EL (cell line): ENCODE data around the gene INTS15.
A peak's percentile ranks its signal among the peaks of the same experiment; 100 is the strongest.
"Not testable (repeated sequence)": the region's sequence is repeated elsewhere in the genome, so short reads cannot be mapped to it uniquely, and the experiment has no call there.

ENCODE experiments used
- DNase-seq: peaks from one replicate; pipeline ENCODE4 v3.0.0-alpha.2; 2016

INTS15 gene

DNA sequence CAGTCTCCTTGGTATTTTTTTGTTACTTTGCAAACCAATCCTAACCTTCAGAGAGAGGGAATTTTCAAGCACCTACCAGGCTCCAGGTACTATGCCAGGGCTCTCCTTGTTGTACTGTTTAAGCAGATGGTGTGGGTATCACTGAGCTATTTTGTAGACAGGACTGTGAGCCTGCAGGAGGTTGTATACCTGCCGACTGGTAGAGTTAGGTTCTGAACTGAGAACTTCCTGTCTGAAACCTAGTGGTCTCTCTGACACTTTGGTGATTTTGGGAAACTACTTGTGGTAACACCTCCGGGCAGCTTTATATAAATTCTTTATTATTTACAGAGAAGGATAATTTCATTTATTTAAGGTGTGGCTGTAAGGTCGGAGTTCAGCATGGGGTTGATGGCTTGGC is 30.1 kb downstream of the INTS15 start:
- no peak for DNase-seq

DNA sequence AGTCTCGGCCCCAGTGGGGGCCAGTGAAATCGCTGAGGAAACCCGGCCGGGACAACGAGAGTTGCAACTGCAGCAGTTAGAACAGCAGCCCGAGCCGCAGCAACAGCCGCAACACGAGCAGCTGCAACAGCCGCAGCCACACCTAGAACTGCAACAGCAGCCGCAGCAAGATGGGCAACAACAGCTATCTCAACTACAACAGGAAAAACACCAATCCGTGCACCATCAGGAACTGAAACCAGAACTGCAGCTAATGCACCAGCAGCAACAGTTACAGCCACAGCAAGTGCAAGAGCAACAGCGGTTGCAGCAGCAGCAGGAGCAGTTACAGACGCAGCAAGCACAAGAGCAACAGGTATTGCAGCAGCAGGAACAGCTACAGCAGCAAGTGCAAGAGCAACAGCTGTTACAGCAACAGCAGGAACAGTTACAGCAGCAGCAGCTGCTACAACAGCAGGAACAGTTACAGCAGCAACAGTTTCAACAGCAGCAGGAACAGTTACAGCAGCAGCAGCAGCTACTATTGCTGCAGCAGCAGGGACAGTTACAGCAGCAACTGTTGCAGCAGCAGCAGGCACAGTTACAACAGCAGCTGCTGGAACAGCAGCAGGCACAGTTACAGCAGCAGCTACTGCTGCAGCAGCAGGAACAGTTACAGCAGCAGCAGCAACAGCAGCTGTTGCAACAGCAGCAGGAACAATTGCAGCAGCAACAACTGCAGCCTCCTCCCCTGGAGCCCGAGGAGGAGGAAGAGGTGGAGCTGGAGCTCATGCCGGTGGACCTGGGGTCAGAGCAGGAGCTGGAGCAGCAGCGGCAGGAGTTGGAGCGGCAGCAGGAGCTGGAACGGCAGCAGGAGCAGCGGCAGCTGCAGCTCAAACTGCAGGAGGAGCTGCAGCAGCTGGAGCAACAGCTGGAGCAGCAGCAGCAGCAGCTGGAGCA is 31.6 kb downstream of the INTS15 start:
- no peak for DNase-seq

DNA sequence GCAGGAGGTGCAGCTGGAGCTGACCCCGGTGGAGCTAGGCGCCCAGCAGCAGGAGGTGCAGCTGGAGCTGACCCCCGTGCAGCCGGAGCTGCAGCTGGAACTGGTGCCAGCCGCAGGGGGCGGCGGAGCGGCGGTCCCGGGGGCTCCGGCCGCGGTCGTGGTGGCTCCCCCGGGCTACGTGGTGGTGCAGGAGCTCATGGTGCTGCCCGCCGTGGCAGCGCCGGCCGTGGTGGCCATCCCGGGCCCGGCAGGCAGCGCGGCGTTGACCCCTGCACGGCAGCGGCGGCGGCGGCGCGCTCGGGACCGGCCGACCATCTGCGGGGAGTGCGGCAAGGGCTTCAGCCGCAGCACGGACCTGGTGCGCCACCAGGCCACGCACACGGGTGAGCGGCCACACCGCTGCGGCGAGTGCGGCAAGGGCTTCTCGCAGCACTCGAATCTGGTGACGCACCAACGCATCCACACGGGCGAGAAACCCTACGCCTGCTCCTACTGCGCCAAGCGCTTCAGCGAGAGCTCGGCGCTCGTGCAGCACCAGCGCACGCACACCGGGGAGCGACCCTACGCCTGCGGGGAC is 32.4 kb downstream of the INTS15 start:
- DNase-seq = no peak

DNA sequence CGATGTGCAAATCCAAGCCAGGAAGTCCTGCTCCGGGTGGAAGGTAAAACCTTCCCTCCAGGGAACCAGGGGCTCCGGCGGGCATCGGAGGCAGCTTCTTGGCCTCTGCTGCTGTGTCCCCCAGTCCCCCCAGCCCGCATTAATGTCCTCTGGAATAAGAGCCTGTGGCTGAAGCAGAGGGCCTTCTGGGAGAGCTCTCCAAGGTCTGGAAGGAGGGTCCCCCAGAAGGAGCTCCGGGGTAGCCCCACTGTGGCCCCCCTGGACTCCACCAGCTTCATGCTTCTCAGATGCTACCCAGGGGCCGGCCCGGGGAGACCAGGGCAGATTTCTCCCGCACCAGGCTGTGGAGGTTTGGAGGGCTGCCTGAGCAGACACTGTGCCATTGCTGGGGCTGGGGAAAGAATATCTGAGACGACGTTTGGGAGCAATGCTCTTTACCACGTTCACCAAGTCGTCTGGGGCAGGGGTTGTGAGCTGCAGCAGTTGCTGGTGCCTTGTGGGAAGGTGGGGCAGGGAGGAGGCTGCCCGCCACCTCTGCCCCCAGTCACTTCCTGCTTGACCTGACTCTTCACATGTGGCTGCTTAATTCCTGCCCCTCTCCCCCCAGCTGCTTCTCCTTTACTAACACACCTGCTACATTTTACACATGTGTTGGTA is 33.9 kb downstream of the INTS15 start:
- DNase-seq = no peak

DNA sequence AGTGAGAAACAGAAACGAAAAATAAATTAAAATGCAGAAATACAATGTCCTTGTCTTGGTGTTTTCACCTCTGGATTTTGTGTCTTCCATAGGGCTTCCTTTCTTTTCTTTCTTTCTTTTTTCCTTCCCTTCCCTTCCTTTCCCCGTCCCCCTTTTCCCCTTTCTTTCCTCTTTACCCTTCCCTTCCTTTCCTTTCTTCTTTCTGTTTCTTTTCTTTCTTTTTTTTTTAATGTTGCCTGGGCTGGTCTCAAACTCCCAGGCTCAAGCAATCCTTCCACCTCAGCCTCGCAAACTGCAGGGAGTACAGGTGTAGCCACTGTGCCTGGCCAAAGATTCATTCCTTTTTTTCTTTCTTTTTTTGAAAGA is 34.4 kb downstream of the INTS15 start:
- DNase-seq = no peak

DNA sequence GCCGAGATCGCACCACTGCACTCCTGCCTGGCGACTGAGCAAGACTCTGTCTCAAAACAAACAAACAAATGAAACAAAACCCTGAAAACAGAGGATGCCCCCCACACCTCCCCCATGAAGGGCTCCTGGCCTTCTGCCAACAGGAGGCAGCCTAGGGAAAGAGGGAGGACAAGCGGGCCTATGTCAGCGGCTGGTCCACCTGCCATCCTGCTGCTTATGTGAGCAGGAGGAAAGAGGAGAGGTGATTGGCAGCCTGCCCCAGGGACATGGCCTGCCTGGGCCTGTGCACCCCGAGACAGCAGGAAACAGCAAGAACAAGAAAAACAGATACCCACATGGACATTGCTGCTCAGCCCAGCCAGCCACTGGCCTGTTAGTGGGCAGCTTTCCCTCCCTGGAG is 38.2 kb downstream of the INTS15 start:
- DNase-seq = no peak

DNA sequence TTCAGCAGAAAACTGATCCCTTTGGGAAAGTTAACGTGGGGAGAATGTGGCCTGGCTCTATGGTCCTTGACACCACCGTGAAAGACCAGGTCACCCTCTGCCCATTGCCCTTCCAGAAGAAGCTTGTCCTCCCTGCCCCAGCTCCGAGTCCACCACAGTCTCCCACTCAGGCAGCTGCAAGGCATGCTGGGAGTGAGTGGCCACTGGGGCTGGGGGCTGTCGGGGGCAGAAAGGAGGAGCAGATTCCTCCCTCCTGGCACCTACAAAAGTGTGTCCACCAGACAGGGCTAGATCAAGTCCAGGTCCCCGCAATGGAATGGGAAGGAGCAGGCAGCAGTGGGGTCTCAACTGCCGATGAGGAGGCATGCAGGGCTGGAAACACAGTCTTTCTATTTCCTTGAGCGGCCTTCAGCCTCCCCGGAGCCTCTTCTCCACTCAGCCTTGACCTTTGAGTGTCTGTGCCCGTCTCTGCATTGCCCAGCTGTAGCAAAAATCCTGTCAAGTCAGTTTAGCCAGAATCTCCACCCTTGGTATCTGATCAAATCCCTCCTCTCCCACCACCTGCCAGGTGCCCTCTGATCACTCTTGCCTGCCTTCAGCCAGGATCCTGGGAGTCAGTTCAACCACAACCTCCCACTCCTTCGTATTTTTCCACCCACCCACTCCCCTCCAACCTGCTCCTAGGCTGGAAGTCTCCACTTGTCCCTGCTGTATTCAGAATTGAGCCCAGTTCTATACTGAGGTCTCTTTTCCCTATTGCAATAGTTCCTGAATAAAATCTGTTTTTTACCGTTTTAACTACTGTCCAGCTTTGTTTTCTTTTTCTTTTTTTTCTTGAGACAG is 40.4 kb downstream of the INTS15 start:
- no peak for DNase-seq

DNA sequence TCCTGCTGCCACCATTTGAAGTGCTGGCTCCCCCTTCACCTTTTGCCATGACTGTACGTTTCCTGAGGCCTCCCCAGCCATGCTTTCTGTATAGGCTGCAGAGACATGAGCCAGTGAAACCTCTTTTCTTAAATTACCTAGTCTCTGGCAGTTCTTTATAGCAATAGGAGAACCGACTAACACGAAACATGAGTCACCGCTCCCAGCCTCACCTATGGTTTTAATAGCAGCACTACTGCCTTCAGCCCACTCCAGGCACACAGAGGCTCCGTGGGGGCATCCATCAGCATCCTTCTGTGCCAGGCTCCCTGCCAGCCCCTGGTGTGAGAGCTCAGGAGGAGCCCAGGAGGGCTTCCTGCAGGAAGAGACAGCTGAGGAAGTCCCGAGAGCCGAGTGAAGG is 41.8 kb downstream of the INTS15 start:
- DNase-seq = no peak

DNA sequence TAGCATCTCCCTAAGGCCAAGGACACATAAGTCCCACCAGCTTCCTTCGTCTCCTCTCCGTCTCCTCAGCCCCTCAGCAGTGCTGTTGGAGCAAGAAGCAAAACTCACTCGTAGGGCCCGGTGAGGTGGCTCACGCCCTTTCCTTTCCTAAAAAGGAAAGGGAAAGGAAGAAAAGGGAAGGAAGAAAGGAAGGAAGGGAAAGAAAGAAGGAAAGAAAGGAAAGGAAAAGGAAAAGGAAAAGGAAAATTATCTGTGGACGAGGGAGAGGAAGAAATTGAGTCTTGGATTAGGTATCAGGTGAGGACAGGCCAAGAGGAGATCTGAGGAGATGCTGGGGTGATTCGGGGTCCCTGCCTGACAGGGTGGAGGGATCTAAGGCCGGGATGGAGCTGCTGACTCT is 44.2 kb downstream of the INTS15 start:
- DNase-seq = no peak

DNA sequence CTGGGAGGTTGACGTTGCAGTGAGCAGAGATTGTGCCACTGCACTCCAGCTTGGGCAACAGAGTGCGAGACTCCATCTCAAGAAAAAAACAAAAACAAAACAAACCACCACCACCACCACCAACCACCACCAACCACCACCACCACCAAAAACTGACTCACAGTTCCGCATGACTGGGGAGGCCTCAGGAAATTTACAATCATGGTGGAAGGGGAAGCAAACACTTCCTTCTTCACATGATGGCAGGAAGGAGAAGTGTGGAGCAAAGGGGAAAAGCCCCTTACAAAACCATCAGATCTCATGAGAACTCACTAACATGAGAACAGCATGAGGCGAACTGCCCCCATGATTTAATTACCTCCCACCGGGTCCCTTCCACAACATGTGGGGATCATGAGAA is 45.1 kb downstream of the INTS15 start:
- not testable (repeated sequence) for DNase-seq

DNA sequence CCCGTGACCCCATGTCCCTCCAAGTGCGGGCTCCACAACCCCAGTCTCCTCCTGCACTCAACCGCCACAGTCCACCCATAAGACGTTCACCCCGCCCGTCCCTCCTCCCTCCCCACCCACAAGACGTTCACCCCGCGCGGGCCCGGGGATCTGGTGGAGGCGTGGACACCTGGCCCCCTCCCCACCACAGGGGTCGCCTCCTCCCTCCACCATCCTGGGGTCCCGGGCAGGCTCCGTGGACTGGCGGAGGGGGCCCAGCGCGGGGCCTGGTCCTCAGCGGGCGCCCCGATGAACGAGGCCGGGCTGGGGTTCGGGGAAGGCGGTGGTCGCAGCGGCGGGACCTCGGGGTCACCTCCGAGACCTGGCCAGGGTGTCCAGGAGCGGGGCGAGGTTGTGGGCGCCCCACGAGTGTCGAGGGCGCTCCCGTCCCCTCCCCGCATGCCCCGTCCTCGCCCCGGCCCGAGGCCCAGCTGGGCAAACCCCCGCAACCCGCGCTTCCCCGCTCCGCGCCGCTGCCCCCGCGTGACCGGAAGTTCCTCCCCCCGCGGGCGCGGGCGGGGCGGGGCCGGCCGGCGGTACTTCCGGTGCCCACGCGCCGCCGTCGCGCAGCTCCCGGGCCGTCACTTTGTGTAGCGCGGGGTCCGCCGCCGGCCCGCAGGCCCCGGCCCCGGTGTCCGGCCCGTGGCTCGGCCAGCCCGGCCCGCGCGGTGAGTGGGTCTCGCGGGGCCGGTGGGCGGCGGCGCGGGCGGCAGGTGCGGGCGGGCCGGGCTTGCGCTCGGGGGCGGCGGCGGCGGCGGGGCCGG is 47.1 kb downstream of the INTS15 start, which contains the start of gene ZNF316:
Gene ZNF316 (plus strand): TSS at position 578 of the 803 bp plus-strand sequence. CDS start 5,092 bp downstream, outside the sequence.
- peak; percentile 57 for DNase-seq

DNA sequence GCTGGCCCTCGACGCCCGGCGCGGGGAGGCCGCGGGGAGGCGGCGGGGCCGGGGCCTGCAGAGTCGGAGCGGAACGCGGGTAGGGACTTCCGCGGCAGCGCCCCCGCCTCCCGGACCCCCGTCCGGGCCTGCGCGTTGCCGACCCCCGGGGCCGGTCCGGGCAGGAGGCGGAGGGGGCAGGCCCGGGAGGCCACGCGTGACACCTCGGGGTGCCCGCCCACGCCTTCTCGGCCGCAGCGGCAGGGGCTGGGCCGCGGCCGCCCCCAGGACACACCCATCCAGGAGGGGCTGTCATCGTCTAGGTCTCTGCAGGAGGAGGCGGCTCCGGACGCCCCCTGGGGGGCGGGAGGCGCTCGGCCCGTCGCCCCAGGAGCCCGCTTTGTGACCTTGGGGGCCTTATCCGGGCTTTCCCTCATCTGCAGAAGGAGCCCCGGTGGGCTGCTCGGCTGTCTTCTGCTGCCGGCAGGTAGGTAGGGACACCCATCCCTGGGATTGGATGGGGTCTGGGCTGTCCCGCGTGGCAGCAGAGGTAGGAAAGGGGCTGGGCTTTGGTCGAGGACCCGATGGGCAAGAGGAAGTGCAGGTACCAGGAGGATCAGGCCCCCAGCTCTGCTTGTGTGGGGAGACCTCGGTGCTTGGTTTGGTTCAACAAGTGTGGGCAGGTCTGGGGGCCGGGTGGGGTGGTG is 47.9 kb downstream of the INTS15 start:
- DNase-seq = peak; percentile 38

DNA sequence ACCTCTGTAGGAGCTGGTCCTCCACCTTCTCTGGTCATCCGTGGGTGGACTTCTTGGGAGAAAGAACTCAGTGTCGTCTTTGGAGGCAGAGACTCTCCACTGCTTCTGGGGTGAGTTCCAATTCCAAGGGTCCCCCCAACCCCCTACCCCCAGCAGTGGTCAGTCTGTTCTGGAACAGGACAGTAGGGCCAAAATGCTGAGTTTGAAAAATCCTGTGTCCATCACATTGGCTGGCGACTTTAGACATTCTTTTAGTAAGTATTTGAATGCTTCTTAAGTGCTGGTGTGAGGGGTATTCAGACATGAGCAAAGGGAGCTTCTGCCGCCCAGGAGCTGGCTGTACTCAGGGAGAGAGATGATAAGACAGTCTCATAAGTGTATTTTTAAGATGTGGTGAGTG is 49.2 kb downstream of the INTS15 start:
- no peak for DNase-seq

DNA sequence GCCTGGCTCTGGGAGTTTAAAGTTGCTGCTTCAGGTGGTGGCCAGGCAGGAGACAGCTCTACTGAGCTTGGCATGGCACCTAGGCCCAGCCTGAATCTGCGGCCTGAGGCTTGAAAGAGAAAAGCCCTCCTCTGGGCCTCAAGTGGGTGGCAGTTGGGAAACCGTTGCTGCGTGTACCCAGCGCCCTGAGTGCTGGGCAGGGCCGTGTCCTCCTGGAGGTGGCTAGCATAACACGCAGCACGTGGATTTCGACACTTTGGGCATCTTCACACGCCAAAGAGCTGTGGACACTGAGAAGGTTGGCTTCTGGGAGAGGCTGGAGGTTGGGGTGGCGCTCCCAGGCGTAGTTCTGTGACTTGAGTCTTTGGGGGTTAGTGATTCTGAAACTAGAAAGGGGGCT is 49.8 kb downstream of the INTS15 start:
- DNase-seq = no peak

DNA sequence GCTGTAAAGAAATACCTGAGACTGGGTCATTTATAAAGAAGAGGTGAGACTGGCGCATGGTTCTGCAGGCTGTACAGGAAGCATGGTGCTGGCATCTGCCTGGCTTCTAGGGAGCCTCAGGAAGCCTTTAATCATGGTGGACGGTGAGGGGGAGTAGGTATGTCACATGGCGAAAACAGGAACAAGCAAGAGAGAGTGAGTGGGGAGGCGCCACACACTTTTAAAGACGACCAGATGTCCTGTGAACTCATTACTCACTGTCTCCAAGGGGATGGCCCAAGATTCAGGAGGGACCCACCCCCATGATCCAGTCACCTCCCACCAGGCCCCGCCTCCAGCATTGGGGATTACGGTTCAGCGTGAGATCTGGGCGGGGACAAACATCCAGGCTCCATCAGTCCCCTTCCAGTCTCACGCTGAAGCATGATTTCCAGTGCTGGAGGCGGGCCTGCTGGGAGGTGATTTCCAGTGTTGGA is 50.5 kb downstream of the INTS15 start:
- DNase-seq = peak; percentile 36

DNA sequence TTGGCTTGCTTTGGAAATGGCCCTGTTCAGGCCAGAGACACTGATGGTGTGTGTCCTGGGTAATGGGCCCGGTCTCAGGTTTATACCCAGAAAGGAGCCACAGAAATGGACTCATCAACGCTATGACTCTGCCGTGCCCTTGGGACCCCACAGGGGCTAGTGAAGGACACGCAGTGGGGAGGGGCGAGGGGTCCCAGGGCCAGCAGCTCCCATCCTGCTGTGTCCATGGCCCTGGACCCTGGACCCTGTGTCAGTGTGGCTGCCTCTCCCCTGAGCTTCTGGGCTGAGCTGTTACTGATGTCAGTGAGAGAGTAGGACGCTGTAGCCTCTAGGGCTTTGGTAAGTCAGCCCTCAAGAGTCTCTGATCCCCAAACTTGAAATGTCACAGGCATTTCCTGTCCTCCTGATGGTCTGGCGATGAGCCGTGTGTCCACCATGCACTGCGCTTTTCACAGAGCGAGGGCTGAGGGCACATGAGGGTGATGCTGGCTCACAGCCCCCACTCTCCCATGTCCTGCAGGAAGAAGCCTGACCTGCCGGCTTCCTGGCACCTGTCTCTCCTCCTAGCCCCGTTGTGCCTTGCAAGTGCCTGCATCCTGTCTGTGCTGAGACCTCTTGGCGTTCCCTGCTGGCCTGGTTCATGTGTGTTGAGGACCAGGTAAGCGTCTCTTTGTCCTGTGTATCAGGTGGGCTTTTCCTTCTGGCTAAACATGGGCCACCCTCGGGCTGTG is 51.6 kb downstream of the INTS15 start:
- DNase-seq = no peak

DNA sequence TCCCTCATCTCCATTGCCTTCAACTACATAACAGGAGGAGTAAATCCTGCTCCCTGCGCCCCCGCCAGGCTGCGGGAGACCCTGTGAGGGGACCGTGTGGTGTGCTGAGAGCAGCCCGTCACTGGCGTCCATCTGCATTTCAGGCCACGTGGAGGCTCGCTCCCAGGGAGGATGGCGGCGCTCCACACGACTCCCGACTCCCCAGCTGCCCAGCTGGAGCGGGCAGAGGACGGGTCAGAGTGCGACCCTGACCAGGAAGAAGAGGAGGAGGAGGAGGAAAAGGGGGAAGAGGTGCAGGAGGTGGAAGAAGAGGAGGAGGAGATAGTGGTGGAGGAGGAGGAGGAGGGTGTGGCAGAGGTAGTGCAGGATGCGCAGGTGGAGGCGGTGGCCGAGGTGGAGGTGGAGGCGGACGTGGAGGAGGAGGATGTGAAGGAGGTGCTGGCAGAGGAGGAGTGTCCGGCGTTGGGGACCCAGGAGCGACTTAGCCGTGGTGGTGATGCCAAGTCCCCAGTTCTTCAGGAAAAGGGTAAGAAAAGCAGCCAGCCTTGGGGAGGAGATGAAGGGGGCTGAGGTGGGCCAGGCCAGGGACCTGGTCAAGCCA is 52.5 kb downstream of the INTS15 start:
- no peak for DNase-seq

DNA sequence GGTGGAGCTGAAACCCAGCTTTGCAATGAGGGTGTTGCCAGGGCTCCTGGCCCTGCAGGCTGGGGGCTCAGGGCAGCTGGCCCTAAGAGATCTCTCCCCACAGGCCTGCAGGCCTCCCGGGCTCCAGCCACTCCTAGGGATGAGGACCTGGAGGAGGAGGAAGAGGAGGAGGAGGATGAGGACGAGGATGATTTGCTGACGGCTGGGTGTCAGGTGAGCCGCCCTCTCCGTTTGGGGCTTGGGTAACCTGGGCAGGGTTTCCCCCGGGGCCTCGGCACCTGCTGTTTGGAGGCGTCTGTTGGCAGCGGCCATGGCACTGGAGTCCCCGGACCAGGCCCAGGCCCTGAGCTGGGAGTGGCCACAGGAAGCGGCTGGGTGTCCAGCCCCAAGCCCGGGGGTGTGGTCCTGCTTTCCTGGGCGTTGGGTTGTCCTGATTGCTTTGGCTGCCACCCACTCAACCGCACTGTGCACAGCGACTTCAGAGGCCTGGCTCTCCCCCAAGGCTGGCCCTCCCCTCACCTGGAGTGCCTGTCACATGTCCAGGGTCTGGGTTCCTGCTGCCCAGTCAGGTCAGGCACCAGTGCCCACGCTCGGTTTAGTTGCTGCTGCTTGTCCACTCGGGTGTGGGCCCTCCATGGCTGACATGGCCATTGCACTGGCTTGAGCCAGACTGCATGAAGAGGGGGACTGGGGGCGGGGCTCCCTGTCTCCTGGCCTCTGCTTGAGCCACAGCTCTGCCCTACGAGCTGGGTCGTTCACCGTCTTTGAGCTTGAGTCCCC is 53.2 kb downstream of the INTS15 start:
- no peak for DNase-seq

DNA sequence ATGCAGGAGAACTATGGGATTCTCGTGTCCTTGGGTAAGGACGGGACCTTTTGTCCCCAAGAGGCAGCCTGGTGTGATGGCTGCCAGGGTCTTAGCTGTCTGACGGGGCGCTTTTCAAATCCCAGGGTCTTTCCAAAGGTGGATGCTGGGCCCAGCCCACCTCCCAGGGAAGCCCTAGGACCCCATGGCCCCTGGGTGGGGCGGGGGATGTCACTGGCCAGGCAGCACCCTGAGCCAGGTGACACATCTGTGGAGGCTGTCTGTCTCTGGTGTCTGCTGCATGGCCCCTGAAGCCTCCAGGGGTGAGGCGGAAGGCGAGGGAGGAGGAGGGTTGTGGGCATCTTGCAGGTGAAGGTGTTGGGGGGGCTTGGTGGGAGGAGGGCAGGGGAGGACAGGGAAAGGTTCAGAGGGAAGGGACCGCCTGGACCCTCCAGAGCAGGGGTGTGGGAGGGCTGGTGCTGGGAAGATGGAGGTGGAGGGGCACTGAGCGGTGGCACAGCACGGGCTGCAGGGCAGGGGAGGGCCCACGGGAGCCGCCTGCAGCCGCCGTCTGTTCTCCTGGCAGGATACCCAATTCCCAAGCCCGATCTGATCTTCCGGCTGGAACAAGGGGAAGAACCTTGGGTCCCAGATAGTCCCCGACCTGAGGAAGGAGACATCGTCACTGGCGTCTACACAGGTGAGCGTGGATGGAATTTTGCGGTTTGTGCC is 54.2 kb downstream of the INTS15 start:
- no peak for DNase-seq
